Islet of Langerhans (tissue), 1 donor: ENCODE data around the gene DDX42.
"Not testable (repeated sequence)": the region's sequence is repeated elsewhere in the genome, so short reads cannot be mapped to it uniquely, and the experiment has no call there.

Experiments used
- FAIRE-seq: peaks from one replicate; lab custom pipeline; 2011; peaks lifted over from hg19 to GRCh38; lab: Jason Lieb, UNC

DDX42 gene

GRCh38 chr17:63775420-63775819 is 1.4 kb downstream of the DDX42 start:
- no peak for FAIRE-seq

- no peak for FAIRE-seq
Measured at GRCh38 chr17:63780507-63780906, 6.5 kb downstream of the DDX42 start.

- no peak for FAIRE-seq
Measured at GRCh38 chr17:63780928-63781327, 7.0 kb downstream of the DDX42 start.

- no peak for FAIRE-seq
Measured at GRCh38 chr17:63783522-63783921, 9.6 kb downstream of the DDX42 start.

GRCh38 chr17:63785556-63785955 is 11.6 kb downstream of the DDX42 start:
- FAIRE-seq = no peak

GRCh38 chr17:63786117-63786516 is 12.1 kb downstream of the DDX42 start:
- FAIRE-seq = no peak

GRCh38 chr17:63786971-63787711 is 13.2 kb downstream of the DDX42 start:
- FAIRE-seq = no peak

- no peak for FAIRE-seq
Measured at GRCh38 chr17:63790057-63790456, 16.1 kb downstream of the DDX42 start.

- no peak for FAIRE-seq
Measured at GRCh38 chr17:63792055-63792729, 18.2 kb downstream of the DDX42 start.

- not testable (repeated sequence) for FAIRE-seq
Measured at GRCh38 chr17:63796375-63796774, 22.4 kb downstream of the DDX42 start.

- FAIRE-seq = no peak
Measured at GRCh38 chr17:63798572-63799106, 24.7 kb downstream of the DDX42 start.

- no peak for FAIRE-seq
Measured at GRCh38 chr17:63800783-63801182, 26.8 kb downstream of the DDX42 start.

- no peak for FAIRE-seq
Measured at GRCh38 chr17:63804328-63804727, 30.4 kb downstream of the DDX42 start.

GRCh38 chr17:63805591-63805990 is 31.6 kb downstream of the DDX42 start:
- FAIRE-seq = no peak

GRCh38 chr17:63809970-63810369 is 36.0 kb downstream of the DDX42 start:
- no peak for FAIRE-seq

- no peak for FAIRE-seq
Measured at GRCh38 chr17:63816123-63816522, 42.2 kb downstream of the DDX42 start.

- no peak for FAIRE-seq
Measured at GRCh38 chr17:63816669-63817068, 42.7 kb downstream of the DDX42 start.

GRCh38 chr17:63817736-63818385 is 43.9 kb downstream of the DDX42 start:
- FAIRE-seq = no peak

GRCh38 chr17:63819131-63819530 is 45.2 kb downstream of the DDX42 start:
- FAIRE-seq = no peak

GRCh38 chr17:63819585-63820537 is 45.9 kb downstream of the DDX42 start:
- no peak for FAIRE-seq

- FAIRE-seq = no peak
Measured at GRCh38 chr17:63820963-63821561, 47.1 kb downstream of the DDX42 start.

GRCh38 chr17:63821804-63822203 is 47.8 kb downstream of the DDX42 start:
- FAIRE-seq = no peak
